ENCODE results near the gene HLF. TPM values are rescaled to one million over a fixed set of nuclear protein-coding genes. Genes with fewer than 3 reads are reported as not detected.

HLF gene
- total and polyA plus RNA-seq, 2 experiments from 2014 or later: 0.28 TPM; not detected in 1

- no peak overlapping the region for H3K4me3 Mint-ChIP-seq
- peaks cover 15% of the 10 kb centered on the region for H3K4me1 Mint-ChIP-seq
- TF ChIP-seq JUNB (IDR thresholded peaks at IDR 0.05; ENCODE audit: unreplicated experiment): no peak
- no peak for TF ChIP-seq CREB1 (CRISPR knock-in tag; IDR thresholded peaks at IDR 0.05; ENCODE audit: low read depth)
- TF ChIP-seq REST (IDR thresholded peaks at IDR 0.05; ENCODE audit: unreplicated experiment): no peak
- TF ChIP-seq ZNF331 (CRISPR knock-in tag; IDR thresholded peaks at IDR 0.05; ENCODE audit: low read depth): no peak
- no peak for TF ChIP-seq EZH2phosphoT487 (IDR thresholded peaks at IDR 0.05; ENCODE audit: unreplicated experiment)
- TF ChIP-seq ZNF462 (CRISPR knock-in tag; IDR thresholded peaks at IDR 0.05): no peak
- no peak for TF ChIP-seq ZNF114 (CRISPR knock-in tag; IDR thresholded peaks at IDR 0.05)
- TF ChIP-seq STAT1 (IDR thresholded peaks at IDR 0.05; ENCODE audit: unreplicated experiment): no peak
- no peak for TF ChIP-seq EZH2 (IDR thresholded peaks at IDR 0.05; ENCODE audit: low read depth, unreplicated experiment)
- TF ChIP-seq NANOG (IDR thresholded peaks at IDR 0.05; ENCODE audit: borderline replicate concordance): no peak
- TF ChIP-seq, protein P1, sequence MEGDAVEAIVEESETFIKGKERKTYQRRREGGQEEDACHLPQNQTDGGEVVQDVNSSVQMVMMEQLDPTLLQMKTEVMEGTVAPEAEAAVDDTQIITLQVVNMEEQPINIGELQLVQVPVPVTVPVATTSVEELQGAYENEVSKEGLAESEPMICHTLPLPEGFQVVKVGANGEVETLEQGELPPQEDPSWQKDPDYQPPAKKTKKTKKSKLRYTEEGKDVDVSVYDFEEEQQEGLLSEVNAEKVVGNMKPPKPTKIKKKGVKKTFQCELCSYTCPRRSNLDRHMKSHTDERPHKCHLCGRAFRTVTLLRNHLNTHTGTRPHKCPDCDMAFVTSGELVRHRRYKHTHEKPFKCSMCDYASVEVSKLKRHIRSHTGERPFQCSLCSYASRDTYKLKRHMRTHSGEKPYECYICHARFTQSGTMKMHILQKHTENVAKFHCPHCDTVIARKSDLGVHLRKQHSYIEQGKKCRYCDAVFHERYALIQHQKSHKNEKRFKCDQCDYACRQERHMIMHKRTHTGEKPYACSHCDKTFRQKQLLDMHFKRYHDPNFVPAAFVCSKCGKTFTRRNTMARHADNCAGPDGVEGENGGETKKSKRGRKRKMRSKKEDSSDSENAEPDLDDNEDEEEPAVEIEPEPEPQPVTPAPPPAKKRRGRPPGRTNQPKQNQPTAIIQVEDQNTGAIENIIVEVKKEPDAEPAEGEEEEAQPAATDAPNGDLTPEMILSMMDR (conservative IDR thresholded peaks at IDR 0.05; ENCODE audit: low read depth in 2 of 2): no peak
- no peak for TF ChIP-seq POLR2AphosphoS5 (IDR thresholded peaks at IDR 0.05; ENCODE audit: low read depth)
- TF ChIP-seq, protein P2, sequence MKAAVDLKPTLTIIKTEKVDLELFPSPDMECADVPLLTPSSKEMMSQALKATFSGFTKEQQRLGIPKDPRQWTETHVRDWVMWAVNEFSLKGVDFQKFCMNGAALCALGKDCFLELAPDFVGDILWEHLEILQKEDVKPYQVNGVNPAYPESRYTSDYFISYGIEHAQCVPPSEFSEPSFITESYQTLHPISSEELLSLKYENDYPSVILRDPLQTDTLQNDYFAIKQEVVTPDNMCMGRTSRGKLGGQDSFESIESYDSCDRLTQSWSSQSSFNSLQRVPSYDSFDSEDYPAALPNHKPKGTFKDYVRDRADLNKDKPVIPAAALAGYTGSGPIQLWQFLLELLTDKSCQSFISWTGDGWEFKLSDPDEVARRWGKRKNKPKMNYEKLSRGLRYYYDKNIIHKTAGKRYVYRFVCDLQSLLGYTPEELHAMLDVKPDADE (IDR thresholded peaks at IDR 0.05): no peak
These were observed 80.4 kb downstream of the HLF start for GRCh38 chr17:55345132-55345531.

More at GRCh38 chr17:55345132-55345531, 80.4 kb downstream of the HLF start:
- Histone ChIP-seq H3K4me3 (no peak overlapping the region), H3K27ac (ENCODE audit: low read depth) (no peak overlapping the region), H3K9me2 (ENCODE audit: insufficient read depth) (peaks cover 4% of the 10 kb centered on the region; the same call in 1 of the 2 replicates), H3K36me3 (ENCODE audit: insufficient read depth) (no peaks in the 10 kb centered on the region), H2AFZ (no peak overlapping the region), H3F3A (replicated peaks; ENCODE audit: low read depth) (no peaks in the 10 kb centered on the region), H3K4me1 (ENCODE audit: insufficient read depth) (peaks cover 6% of the 10 kb centered on the region; the same call in 1 of the 2 replicates), H4K20me1 (replicated peaks; ENCODE audit: insufficient read depth) (no peaks in the 10 kb centered on the region), H3K4me2 (no peak overlapping the region), H3K79me2 (replicated peaks; ENCODE audit: insufficient read depth) (no peaks in the 10 kb centered on the region), H3K27me3 (ENCODE audit: insufficient read depth) (no peaks in the 10 kb centered on the region)
- Mint-ChIP-seq H3K36me3 (ENCODE audit: low read depth) (no peaks in the 10 kb centered on the region), H3K27me3 (ENCODE audit: insufficient read depth, low read depth, poor library complexity) (no peaks in the 10 kb centered on the region), H3K27ac (no peak overlapping the region), H3K9me3 (peaks cover 9% of the 10 kb centered on the region; the same call in 2 of the 3 replicates)
- ATAC-seq (no peak), DNase-seq (ENCODE audit: low spot score) (no peak)

All from GM23338 (cell line).